SJSA1 (cell line): ENCODE measurements around the gene CAMTA1. TPM values are rescaled to one million over a fixed set of nuclear protein-coding genes. Genes with fewer than 3 reads are reported as not detected.

ENCODE experiments used
- DNase-seq, 2 experiments: peaks; one replicate each; pipeline ENCODE4 v3.0.0-alpha.2; 2015 to 2020; ENCODE audit warnings: low spot score in 2 of 2, low read depth in 1 of 2
- H3K27ac ChIP-seq: fragments of 250-450 bp; sonication (Bioruptor Pico); 2 replicates; pipeline ENCODE4 v1.5.1; 2020; ENCODE audit warnings: mild to moderate bottlenecking, moderate library complexity
- H3K27me3 ChIP-seq: fragments of 250-450 bp; sonication (Bioruptor Pico); replicated peaks from 2 replicates; pipeline ENCODE4 v1.5.1; 2020; ENCODE audit warnings: mild to moderate bottlenecking, moderate library complexity
- H3K36me3 ChIP-seq: fragments of 250-450 bp; sonication (Bioruptor Pico); 2 replicates; pipeline ENCODE4 v1.5.1; 2020; ENCODE audit warnings: mild to moderate bottlenecking
- H3K4me1 ChIP-seq: fragments of 250-450 bp; sonication (Bioruptor Pico); replicated peaks from 2 replicates; pipeline ENCODE4 v1.6.1; 2021; ENCODE audit warnings: mild to moderate bottlenecking
- H3K4me3 ChIP-seq: fragments of 250-450 bp; sonication (Bioruptor Pico); 2 replicates; pipeline ENCODE4 v1.5.1; 2020; ENCODE audit warnings: mild to moderate bottlenecking
- H3K9me3 ChIP-seq: fragments of 250-450 bp; sonication (Bioruptor Pico); replicated peaks from 2 replicates; pipeline ENCODE4 v1.5.1; 2020; ENCODE audit warnings: mild to moderate bottlenecking
- total RNA-seq: library from RNA; depleted of rRNA; stranded (reverse); fragments of >200 nt; shearing (Covaris generic); gene quantifications from 2 replicates; pipeline ENCODE4 v1.2.3, GENCODE V29; 2014

CAMTA1 gene
- total RNA-seq, 1 experiment from 2014 or later, result 136 TPM

DNA sequence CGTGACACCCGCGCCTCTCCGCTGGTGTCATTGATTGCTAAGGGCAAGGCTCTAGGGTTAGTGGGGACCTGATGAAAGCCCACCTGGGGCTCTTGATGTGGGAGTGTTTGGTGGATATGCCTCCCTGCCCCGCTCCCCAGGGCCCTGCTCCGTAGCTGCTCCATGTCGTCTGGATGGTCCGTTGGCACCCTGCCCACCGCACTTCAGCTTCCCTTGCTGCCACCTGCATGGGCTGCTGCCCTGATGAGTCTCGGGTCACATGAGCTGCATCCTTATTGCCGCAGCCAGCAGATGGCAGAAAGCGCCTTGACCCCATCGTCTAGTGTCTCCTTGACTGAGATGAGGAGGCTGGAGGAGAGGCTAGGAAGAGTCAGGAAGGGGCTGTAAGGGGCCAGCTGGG lies 439.4 kb downstream of the CAMTA1 start:
- no peaks in the 10 kb centered on the region for H3K27me3 ChIP-seq
- no peak overlapping the region for H3K4me3 ChIP-seq
- no peaks in the 10 kb centered on the region for H3K36me3 ChIP-seq
- H3K4me1 ChIP-seq, result peaks cover 16% of the 10 kb centered on the region
- no peak for DNase-seq
- peaks cover 2% of the 10 kb centered on the region for H3K9me3 ChIP-seq
- H3K27ac ChIP-seq, result no peak overlapping the region

DNA sequence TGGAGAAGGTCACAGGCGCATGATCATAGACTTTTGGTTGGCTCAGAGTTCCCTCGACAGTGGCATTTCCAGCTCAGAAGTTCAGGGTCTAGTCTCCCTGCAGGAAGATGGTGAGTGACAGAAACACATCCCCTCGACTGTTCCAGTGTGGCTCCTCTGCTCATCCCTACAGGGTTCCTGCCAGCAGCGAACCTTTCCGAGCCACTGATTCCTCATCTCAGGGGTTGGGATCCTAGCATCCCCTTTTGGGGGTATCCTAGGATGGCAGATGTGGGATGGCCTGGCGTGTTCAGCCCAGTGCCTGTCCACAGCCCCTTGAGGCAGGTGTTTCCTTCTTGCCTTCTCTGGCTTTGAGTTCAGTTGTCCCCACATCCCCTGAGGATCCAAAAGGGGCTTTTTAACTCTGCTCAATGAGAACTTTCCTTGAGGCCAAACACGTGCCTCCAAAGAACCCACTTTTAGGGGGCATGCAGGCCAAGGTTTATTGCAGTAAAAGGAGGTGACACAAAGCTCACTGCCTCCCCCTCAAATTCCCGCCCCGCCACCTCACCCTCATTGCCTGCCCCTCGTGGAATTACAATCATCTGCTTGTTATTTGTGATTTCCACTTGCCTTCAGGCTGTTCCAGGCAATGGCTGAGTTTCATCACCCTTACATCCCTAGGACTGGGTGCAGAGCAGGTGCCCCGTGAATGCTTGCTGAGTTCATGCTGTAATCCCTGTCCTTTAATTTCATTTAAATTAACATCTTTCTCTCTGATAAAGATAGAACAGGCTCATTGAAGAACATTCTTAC lies 440.7 kb downstream of the CAMTA1 start:
- H3K27me3 ChIP-seq, result no peaks in the 10 kb centered on the region
- H3K4me3 ChIP-seq, result no peak overlapping the region
- H3K9me3 ChIP-seq, result no peaks in the 10 kb centered on the region; the same call in 1 of the 2 replicates
- peaks cover 8% of the 10 kb centered on the region for H3K4me1 ChIP-seq
- no peak for DNase-seq
- no peak overlapping the region for H3K27ac ChIP-seq
- no peaks in the 10 kb centered on the region for H3K36me3 ChIP-seq

DNA sequence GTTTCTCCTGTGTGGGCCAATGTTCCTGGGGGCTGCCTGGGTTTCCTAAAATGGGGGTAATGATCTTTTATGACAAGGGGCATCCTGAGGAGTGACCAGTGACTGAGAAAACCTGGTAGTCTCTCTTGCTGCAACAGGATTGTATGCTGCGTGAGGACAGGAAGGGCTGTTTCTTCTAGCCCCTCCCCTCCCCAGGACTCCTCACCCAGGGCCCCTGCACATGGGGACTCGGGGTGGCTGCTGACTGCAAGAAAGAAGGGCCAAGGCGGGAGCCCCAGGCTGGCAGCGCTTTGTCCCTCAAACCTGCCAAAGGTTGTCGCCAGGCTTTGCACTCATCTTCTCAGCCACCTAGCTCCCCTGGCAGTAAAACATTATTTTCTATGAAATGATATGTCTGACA lies 442.4 kb downstream of the CAMTA1 start:
- no peak overlapping the region for H3K27ac ChIP-seq
- no peaks in the 10 kb centered on the region for H3K36me3 ChIP-seq
- no peak overlapping the region for H3K4me3 ChIP-seq
- H3K9me3 ChIP-seq, result no peaks in the 10 kb centered on the region; the same call in 1 of the 2 replicates
- H3K27me3 ChIP-seq, result no peaks in the 10 kb centered on the region
- peaks cover 8% of the 10 kb centered on the region for H3K4me1 ChIP-seq
- DNase-seq, result no peak

DNA sequence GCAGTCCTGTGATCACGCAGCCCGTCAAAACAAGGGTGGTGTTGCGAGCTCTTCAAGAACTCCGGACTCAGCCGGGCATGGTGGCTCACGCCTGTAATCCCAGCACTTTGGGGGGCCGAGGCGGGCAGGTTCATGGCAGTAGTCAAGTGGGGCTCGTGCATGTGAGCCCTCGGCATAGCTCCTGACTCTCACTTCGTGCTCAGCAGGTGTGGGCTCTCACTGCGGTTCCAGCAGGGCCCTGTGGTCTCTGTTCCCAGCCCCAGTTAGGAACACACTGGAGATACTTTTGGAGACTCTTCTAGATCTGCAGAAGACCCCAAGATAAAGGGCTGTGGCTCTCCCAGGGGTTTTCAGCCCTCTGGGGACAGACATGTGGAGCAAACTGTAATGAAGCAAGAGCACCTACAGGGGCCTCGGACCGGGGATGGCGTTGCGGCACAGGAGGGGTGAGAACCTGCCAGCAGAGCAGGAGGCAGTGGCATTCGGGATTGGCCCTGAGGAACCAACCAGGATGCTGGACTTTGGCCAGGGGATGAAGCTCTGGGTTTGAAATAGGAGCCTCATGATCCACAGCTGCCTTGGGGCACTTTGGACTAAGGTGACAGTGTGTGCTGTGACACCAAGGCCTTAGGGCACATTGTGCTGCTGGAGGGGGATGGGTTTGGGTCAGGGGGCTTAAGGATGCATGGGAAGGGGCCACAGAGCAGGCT lies 443.2 kb downstream of the CAMTA1 start:
- DNase-seq, result no peak
- no peaks in the 10 kb centered on the region; the same call in 1 of the 2 replicates for H3K9me3 ChIP-seq

DNA sequence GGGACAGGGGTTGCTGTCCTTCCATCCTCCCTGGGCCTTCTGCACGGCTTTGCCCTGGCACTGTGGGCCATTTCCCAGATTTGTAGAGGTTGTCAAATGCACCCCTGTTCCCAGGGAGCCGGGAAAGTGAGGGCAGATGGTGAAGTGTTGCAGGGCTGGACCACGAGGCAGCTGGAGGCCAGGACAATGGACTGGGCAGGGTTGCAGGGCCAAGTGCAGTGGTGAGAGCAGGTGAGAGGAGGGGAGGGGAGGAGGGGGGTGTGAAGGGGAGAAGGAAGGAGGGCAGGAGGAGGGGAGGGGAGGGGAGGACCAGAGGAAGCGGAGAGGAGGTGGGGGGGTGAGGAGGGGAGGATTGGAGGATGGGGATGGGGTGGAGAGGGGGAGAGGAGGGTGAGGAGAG lies 443.9 kb downstream of the CAMTA1 start:
- H3K4me1 ChIP-seq, result no peaks in the 10 kb centered on the region

More for the DNA sequence above, 443.2 kb downstream of the CAMTA1 start:
- Histone ChIP-seq H3K27me3 (no peaks in the 10 kb centered on the region), H3K4me3 (no peak overlapping the region), H3K36me3 (no peaks in the 10 kb centered on the region), H3K4me1 (peaks cover 6% of the 10 kb centered on the region), H3K27ac (no peak overlapping the region)

DNA sequence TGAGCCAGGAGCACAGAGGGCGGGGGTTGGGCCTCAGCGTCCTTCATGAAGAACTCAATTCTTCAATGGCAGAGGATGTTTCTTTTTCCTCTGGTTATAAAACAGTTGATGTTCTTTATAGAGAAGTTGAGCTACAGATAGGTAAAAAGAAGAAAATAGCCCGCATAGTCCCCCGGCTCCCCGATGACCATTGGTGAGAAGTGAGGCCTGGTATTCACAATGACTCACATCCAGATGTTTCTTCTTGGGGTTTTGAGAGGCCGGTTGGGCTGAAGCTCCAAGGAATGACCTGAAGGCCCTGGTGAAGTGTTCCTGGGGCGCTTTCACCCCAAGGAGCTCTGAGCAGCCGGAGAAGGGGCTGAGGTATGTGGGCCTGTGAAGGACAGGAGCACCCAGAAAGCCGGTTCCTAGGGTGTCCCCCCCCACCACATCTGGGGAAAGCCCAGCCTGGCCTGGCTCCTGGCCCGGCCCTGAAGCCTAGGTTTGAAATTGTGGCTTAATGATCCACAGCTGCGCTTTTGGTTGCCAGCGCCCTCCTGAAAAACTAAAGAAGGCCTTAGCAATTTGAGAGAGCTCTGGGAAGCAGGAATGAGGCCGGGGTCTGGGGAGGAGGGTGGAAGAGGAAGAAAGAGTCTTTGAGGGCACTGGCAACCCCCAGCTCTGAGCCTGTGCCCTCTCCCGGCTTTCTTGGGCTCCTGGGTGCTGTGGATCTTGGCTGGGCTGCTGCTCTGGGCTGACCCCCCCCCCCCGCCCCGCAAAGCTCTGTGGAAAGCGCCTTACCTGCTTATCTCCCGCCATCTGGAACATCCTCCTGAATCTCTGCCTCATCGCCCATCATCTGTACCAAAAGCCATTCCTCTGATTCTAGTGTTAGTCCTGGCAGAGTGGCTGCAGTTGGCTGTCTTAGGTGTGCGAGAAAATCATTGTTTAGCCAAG lies 444.7 kb downstream of the CAMTA1 start:
- Histone ChIP-seq H3K36me3 (no peaks in the 10 kb centered on the region), H3K4me1 (no peaks in the 10 kb centered on the region), H3K27me3 (no peaks in the 10 kb centered on the region), H3K27ac (no peak overlapping the region), H3K4me3 (no peak overlapping the region), H3K9me3 (no peaks in the 10 kb centered on the region)
- DNase-seq, result no peak

More for the DNA sequence above, 443.9 kb downstream of the CAMTA1 start:
- H3K9me3 ChIP-seq, result no peaks in the 10 kb centered on the region
- no peak for DNase-seq
- no peaks in the 10 kb centered on the region for H3K36me3 ChIP-seq
- no peak overlapping the region for H3K27ac ChIP-seq
- H3K4me3 ChIP-seq, result no peak overlapping the region
- no peaks in the 10 kb centered on the region for H3K27me3 ChIP-seq

DNA sequence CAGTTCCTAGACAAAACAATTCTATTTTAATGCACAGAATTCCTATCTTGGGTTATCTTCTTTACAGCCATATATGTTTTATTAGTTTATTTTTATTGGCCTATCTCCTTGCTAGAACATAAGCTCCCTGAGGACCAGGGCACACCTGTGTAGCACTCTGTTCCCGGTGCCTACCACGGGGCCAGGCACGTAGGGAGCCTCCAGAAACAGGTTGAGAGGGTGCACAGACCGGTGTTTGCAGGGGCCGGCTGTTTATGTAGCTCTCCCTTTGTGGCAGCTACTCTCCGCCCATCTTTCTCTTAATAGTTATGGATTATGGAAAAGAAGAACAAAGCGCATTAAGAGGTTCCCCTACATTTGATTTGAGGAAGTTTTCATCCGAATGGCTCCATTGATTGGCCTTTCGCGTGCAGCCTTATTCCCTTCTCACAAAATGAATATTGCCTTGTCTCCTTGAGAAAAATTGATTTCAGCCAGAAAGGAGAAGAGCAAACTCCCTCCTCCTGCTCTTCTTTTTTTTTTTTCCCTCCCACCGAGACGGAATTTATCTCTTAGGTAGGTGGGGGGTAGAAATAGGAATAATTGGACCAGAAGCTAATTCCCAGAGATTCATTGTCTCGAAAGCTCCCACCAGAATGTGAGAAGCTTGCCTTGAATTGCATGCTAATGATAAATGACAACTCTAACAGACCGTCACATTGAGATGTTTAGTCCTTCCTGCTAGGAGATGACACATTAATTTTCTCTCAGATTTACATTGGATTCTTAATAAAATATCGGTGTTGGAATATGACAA lies 447.4 kb downstream of the CAMTA1 start:
- no peak overlapping the region for H3K4me3 ChIP-seq
- H3K4me1 ChIP-seq, result no peaks in the 10 kb centered on the region
- H3K9me3 ChIP-seq, result no peaks in the 10 kb centered on the region
- DNase-seq, result no peak
- no peaks in the 10 kb centered on the region for H3K27me3 ChIP-seq
- no peak overlapping the region for H3K27ac ChIP-seq
- no peaks in the 10 kb centered on the region for H3K36me3 ChIP-seq

DNA sequence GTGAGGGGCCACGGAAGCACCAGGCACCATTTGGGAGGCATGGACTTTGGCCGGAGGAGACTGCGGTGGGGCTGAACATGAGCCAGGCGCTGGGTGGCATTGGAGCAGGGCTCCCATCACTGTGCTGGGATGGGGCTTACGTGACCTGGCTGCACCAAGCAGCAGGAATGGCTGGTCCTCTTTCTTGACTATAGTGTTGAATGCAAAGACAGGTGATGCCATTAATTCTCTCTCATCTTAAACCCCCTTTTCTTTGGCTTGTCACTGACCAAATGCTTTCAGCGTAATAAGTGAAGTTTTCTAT lies 447.9 kb downstream of the CAMTA1 start:
- no peak overlapping the region for H3K4me3 ChIP-seq

DNA sequence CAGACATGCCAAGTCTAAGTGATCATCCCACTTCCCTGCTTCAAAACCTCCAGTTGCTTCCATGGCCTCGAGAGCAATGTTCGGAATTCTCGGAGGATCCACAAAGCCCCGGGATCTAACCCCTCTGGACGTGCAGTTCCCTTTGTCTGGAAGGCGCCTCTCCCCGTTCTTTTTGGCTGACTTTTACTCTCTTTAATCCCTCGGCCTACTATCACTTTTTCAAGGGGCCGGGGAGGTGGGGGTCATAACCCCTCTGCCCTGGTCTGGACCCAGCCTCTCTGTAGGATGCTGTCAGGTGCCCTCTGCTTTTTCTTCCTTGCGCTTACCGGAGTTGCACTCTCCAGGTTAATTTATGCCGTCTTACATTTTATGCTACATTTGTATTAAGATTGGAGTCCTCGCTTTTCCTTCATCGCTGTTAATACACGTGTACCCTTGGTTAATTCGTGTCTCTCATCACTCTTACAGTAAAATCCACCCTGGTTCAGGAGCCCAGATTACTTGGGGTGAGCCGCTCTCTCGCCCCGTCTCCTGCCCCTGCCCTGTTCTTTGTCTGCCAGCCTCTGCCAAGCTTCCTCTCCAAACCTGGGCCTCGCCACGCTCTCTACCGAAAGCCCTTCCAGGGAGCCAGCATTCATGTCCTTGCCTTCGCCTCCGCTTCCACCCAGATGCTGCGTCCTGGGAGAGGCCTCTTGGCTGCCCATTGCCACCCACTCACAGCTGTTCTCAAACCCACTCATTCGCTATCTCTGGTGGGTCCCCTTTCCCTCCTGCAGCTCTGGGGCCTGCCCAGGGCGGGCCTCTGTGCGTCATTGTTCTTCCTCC lies 448.6 kb downstream of the CAMTA1 start:
- no peaks in the 10 kb centered on the region for H3K36me3 ChIP-seq

More for the DNA sequence above, 447.9 kb downstream of the CAMTA1 start:
- H3K4me1 ChIP-seq, result no peaks in the 10 kb centered on the region
- DNase-seq, result no peak
- H3K9me3 ChIP-seq, result no peaks in the 10 kb centered on the region
- no peaks in the 10 kb centered on the region for H3K27me3 ChIP-seq
- H3K36me3 ChIP-seq, result no peaks in the 10 kb centered on the region
- H3K27ac ChIP-seq, result no peak overlapping the region

DNA sequence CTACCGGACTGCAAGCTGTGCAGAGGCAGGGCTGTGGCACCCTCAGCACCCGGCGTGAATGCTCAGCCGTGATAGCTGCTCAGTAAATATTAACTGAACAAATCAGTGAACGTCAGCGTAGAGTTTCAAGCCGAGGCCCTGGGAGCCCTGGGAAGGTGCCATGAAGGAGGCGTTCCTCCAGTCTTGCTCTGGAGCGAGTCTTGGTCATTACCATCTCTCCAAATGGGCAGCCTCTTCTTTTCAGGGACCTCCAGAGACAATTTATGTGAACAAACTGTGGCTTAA lies 449.2 kb downstream of the CAMTA1 start:
- DNase-seq, result no peak
- Histone ChIP-seq H3K4me1 (no peaks in the 10 kb centered on the region), H3K4me3 (no peak overlapping the region), H3K27me3 (no peaks in the 10 kb centered on the region; the same call in 1 of the 2 replicates), H3K9me3 (no peaks in the 10 kb centered on the region), H3K36me3 (no peaks in the 10 kb centered on the region), H3K27ac (no peak overlapping the region)

More for the DNA sequence above, 448.6 kb downstream of the CAMTA1 start:
- Histone ChIP-seq H3K4me1 (no peaks in the 10 kb centered on the region), H3K27me3 (no peaks in the 10 kb centered on the region; the same call in 1 of the 2 replicates), H3K9me3 (no peaks in the 10 kb centered on the region), H3K27ac (no peak overlapping the region), H3K4me3 (no peak overlapping the region)
- DNase-seq, result no peak

DNA sequence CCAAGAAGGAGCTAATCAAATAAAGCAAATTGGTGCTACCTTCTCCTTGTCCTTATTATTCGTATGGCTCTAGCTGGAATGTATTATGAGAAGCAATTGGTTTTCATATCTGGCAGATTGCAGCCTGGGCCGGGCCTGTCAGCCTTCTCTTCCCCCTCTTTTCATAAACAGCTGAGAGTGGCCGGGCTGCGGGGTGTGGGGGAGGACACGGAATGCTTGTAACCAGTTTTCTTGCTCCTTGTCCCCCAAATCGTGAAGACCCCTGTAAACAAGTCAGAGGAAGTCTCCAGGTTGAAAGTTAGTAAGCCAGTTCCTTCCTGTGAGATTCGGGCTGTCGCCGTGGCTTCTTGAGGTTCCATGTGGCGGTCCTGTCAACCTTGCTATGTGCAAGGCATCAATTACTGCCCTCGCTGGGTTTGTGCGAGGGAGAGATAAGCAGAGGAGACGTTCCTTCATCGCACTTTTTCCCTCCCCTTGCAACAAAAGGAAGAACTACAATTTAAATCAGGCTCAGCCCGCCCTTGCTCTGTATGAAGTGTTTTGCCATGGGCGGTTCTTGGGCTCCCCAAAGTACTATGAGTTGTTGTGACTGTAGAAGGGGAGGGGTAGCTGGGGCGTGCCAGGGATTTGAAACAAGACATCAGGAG lies 450.7 kb downstream of the CAMTA1 start:
- H3K27ac ChIP-seq, result no peak overlapping the region
- H3K4me1 ChIP-seq, result no peaks in the 10 kb centered on the region
- H3K36me3 ChIP-seq, result no peaks in the 10 kb centered on the region
- DNase-seq, result no peak
- no peaks in the 10 kb centered on the region for H3K9me3 ChIP-seq
- H3K4me3 ChIP-seq, result no peak overlapping the region
- H3K27me3 ChIP-seq, result no peaks in the 10 kb centered on the region; the same call in 1 of the 2 replicates

DNA sequence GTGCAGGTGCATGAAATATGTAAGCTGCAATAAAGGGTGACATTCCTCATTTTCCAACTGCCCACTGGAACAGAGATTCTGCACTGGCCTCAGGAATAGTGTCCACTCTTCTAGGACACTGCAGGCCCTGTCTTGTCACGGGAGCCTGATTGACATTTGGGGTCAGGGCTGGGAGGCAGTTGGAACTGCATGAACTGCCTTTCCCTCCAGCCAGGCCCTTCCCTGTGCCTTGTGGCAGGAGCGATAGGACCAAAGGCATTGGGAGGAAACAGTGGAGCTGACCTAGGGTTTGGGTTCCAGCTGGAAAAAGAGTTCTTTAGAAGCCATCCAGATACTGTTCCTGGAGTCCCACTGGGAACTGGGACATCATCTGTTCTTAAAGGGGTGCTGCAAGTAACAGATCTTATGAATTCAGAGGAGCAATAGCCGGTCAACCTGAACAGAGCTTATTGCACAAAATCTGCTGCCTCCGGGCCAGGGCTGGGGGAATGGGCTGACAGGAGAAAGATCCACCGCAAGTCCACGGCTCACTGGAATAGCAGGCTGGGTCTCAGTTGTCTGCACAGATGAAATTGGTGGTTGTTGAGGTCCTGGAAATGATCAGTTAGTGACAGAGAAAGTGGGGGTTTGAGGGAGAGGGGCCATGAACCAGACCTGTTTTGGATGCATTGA lies 451.7 kb downstream of the CAMTA1 start:
- no peaks in the 10 kb centered on the region; the same call in 1 of the 2 replicates for H3K27me3 ChIP-seq
- no peaks in the 10 kb centered on the region for H3K4me1 ChIP-seq
- no peaks in the 10 kb centered on the region for H3K36me3 ChIP-seq
- no peak overlapping the region for H3K4me3 ChIP-seq
- H3K27ac ChIP-seq, result no peak overlapping the region
- H3K9me3 ChIP-seq, result no peaks in the 10 kb centered on the region
- peak in 1 of 2 experiments; percentile 27 for DNase-seq
